ENCODE results near the gene PPM1E.
"Not testable (repeated sequence)": the region's sequence is repeated elsewhere in the genome, so short reads cannot be mapped to it uniquely, and the experiment has no call there.

The PPM1E gene

DNA sequence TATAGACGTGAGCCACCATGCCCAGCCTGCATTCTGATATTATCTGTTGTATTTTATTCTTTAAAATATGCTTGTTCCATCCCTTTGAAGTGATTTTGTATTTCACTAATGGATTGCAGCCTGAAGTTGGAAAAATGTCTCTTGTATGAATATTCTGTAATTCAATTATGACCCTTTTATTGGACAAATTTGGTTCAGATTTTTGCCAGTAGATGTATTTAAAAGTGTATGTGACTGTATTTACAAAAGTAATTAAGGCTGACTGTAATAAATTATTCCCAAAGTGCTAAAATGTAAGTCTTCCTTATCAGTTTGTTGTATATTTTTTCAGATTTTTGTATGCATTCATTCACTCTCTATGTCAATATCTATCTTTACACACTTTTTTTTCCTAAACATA, 23.8 kb downstream of the PPM1E start:
- DNase-seq: no peak

DNA sequence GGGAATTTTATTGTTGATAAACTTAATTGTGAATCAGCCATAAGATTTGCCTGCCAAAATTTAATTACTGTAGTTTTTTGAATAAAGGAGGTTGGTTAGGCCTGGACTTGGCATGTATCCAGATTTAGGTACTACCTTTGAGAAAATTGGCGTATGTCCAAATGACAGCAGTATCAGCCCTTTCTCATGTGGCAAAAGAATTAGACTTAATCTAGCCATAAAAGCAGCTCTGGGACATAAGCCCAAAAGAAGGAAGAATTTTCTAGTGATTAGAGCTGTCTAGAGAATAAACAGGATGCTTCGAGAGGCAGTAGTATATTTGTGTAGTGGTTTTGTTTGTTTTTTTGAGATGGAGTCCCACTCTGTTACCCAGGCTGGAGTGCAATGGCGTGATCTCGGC, 27.7 kb downstream of the PPM1E start:
- DNase-seq: no peak

DNA sequence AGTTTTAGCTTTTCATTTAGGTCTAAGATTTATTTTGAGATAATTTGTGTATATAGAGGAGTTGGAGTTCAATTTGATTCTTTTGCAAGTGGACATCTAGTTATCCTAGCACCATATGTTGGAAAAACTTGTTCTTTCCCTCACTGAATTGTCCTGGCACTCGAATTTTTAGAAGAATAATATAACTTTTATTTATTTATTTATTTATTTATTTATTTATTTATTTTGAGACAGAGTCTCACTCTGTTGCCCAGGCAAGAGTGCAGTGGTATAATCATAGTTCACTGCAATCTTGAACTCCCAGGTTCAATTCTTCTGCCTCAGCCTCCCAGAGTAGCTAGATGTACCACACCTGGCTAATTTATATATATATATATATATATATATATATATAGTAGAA, 29.4 kb downstream of the PPM1E start:
- no peak for DNase-seq

DNA sequence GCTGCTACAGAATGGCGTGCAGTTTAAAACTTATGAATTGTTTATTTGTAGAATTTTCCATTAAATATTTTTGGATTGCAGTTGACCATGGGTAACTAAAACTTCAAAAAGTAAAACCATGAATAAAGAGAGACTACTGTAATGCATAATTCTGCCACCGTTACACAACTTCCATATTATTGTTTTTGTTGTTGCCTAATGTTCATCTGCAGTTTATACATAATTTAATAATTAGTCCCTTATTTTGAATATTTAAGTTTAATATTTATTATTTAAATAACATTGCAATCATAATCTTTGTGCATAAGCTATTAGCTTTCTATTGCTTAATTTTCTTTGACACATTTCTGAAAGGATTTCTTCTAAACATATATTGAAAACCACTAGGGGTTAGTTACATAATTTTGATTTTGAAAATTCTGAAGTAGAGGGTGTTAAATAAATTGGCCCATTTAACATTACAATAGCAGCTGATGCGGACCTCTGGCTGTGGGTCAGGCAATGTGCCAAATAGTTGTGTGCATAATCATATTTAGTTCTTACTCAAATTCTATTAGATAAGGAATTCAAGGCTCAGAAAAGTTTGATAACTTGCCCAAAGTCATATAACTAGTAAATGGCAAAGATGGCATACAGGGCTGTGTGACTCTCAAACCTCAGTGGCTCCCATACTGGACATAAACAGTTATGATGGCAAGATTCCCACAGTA, 31.1 kb downstream of the PPM1E start:
- DNase-seq: no peak

DNA sequence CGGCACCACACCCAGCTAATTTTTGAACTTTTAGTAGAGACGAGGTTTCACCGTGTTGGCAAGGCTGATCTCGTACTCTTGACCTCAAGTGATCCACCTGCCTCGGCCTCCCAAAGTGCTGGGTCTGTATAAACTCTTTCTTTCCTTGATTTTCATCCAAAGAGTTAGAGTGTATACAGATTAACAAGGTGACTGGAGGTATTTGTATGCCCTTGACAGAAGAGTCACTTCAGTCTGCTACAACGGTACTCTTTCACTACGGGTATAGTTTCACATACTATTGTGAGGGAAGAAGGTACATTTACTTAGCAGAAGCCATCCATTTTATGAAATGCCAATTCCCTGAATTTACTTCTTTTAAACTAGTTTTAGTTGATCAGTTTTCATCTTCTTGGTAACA, 32.5 kb downstream of the PPM1E start:
- DNase-seq: no peak

DNA sequence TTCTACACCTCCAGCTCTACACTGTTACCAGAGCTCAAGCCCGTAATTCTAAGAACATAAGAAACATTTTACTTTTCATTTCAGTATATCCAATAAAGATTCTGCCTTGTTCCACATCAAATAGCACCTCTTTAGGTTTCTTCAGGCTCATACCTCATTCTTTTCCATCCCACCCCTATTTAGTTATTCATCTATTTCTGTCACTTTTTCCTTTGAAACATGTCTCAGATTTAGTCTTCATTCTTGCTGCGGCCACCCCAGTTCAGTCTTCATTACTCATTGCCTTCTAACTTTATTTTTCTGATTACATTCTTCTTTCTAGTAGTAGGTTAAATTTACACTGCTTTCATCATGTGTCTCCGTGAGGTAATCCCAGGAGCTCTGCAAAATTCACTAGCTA, 33.5 kb downstream of the PPM1E start:
- DNase-seq: no peak

DNA sequence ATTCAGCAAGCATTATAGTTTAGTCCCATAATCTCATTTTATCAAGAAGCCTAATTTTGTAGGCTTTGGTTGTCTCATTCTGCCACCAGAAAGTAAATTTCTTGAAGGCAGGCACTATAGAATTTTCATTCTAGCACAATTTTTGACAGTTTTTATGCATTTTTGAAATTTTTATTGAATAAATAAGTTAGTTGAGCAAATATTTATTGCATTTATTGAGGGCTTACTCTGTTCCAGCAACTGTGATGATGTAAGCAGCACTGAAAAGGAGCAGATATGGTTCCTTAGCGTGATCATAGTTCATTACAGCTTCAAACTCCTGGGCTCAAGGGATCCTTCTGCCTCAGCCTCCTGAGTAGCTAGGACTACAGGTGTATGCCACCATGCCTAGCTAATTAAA, 34.2 kb downstream of the PPM1E start:
- DNase-seq: no peak

DNA sequence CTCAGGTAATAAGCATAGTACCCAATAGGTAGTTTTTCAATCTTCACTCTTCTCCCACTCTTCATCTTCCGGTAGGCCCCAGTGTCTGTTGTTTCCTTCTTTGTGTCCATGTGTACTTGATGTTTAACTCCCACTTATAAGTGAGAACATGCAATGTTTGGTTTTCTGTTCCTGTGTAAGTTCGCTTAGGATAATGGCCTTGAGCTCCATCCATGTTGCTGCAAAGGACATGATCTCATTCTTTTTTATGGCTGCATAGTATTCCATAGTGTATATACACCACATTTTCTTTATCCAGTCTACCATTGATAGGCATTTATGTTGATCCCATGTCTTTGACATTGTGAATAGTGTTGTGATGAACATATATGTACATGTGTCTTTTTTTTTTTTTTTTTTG, 38.9 kb downstream of the PPM1E start:
- not testable (repeated sequence) for DNase-seq

DNA sequence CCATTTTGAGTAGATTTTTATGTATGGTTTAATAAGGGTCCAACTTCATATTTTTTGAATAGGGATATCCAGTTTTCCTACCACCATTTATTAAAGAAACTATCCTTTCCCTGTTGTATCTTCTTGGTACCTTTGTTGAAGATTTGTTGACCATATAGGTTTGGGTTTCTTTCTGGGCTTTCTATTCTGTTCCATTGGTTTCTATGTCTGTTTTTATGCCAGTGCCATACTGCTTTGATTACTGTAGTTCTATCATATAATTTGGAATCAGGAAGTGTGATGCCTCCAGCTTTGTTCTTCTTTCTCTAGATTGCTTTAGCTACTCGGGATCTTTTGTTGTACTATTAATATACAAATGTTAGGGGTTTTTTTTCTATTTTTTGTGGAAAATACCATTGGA, 46.5 kb downstream of the PPM1E start:
- no peak for DNase-seq

DNA sequence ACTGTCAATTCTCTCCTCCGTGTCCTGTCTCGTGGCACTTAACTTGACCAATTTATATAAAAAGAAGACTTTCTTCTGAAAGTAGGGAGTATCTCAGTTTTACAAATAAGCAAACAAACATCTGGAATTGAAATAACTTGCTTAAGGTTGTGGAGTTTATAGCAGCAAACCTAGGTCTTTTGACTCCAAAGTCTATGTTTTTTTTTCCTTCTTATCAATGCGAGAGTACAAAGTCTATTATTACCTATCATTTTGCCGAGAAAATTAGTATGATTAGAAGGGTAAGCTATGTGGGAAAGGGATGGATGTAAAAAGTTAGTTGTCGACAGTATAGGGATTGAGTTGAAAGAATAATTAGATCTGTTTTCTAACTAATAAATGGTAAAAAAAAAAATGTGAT, 50.4 kb downstream of the PPM1E start:
- DNase-seq: no peak

DNA sequence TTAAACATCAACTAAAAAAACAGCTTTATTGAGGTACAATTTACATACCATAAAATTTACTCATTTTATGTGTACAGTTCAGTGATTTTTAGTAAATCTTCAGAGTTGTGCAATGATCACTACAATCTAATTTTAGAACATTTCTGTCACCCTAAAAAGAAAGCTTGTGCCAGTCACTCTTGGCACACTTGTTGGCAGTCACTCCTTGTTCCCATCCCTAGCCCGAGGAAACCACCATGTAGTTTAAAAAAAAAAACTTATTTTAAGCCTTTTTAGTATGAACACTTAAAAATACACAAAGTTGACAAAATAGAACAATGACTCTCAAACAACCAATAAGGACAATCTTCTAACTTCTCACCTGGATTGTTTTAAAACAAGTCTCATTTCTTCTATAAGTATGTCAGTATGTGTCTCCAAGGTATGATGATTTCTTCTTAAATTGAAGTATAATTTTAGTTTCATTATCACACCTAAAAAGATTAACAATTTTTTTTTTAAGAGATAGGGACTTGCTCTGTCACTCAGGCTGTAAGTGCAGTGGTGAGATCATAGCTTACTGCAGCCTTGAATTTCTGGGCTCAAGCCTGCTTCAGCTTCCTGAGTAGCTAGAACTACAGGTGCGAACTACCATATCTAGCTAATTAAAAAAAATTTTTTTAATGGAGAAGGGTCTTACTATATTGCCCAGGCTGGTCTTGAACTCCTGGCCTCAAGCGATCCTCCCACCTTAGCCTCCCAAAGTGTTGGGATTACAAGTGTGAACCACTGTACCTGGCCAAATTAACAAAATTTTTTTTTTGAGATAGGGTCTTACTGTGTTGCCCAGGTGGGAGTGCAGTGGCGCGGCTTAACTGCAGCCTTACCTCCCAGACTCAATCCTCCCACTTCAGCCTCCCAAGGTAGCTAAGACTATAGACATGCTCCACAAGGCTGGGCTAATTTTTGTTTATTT, 53.2 kb downstream of the PPM1E start:
- DNase-seq: peak in 2 of 4 experiments; percentile 6

DNA sequence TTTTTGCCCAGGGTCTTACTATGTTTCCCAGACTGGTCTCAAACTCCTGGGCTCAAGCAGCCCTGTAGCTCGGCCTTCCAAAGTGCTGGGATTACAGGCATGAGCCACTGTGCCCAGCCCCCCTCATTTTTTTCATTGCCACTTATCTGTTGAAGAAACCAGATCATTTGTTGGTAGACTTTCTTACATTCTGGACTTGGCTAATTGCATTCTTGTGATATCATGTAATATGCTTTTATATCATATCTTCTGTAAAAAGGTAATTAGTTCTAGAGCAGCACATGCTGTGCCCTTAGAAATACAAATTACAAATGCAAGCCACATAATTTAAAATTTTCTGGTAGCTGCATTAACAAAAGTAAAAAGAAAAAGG, 53.9 kb downstream of the PPM1E start:
- no peak for DNase-seq

DNA sequence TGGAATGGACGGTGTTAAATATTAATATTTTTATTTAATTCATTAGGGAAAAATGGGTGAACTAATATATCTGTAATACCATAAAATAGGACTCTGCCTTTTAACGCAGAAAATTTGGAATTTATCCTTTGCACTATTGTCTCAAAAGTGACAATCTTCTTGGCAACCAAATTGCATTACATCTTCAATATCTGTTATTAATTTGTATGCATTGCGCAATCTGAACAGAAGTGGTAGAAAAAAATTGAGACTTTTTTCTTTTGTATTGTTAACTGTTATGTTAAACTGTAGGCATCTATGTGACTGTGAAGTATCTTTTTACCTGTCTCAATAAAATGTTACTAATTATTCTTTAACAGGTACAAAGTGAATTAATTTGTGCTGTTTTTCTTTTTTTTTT, 55.6 kb downstream of the PPM1E start:
- no peak for DNase-seq

DNA sequence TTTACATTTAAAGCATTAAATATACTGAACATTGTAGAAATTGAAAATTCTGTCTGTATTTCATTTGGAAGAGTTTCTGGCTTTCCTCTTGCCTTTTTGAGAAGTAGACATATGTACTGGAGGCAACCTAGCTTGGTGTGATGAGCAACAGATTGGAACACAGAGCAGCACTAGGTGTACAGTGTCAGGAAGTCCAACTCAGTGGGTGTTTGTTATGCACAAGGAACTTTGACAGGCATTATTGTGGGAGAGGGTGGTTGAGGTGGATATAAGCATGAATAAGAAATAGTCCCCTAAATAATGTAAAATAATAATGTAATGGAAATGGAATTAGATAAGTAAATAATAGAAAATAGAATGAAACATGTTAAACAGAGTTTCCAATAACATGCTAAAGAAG, 58.1 kb downstream of the PPM1E start:
- DNase-seq: no peak

DNA sequence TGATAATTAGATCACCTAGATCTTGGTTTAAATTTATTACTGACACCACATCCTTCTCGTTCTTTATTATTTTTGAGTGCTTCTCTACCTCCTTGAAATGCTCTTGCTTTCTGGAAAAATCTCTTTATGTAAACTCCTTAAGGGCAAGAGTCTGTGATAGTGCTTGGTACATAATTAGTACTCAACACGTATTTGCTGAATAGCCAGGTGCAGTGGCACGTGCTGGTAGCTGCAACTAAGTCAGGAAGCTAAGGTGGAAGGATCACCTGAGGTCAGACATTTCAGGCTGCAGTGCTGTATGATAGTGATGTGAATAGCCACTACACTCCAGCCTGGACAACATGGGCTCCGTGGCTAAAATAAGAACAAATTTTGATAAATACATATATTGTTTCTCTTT, 63.0 kb downstream of the PPM1E start:
- no peak for DNase-seq

DNA sequence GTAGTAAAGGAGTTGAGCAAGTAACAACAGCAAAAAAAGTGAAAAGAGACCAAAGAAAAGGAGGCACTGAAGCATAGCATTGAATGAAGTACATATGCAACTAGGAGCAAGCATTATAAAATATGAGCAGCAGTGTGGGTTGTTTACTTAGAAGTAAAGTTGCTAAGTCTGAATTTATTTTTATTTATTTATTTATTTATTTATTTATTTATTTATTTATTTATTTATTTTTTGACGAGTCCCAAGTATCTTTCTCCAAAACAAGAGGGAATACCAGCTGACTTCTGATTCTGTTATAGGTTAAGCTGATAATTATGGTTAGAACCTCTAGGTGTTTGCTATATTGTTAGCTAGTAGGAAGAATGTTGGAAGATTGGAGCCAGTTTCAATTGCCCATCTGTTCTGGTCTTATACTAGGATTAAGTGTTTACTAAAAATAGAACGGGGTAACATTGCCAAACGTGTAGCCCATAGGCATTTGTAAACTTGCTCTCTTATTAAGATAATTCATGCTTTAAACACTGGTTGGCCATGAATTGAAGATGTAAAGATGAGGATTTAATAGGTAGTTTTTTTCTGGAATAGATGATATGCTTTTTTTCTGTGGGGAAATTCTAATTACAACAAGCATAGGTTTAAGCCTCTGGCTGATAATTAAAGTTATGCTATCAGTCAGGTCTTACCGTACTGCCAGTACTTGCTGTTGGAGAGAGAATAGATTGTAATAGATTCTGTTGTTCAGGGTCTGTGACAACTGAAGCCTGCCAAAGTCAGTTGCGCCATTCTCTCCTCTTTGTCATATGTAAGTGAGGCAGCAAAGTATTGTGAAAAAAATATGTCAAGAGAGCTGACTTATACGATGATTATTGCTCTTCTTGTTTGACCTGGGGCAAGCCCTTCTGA, 66.7 kb downstream of the PPM1E start:
- DNase-seq: peak; percentile 5 to 34 (median 25)

DNA sequence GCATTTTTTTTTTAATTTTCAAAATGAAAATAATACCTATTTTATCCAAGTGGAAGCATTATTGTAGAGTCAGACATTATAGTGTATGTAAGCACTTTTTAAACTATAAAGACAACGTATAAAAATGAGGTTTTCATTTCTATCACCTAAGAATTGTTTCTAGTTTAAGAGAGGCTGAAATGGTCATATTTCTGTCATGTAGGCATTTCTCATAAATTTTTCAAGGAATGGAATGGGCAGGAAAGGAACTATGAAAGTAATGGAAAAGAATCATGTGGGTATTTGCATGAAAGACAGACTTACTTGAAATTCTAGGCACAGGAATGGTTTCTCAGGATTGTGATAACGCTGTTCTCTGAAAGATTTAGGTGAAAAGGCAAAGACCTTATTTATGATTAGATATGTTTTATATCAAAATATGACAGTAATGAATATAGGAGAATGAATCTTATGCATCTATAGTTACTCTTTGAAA, 67.4 kb downstream of the PPM1E start:
- DNase-seq: no peak

DNA sequence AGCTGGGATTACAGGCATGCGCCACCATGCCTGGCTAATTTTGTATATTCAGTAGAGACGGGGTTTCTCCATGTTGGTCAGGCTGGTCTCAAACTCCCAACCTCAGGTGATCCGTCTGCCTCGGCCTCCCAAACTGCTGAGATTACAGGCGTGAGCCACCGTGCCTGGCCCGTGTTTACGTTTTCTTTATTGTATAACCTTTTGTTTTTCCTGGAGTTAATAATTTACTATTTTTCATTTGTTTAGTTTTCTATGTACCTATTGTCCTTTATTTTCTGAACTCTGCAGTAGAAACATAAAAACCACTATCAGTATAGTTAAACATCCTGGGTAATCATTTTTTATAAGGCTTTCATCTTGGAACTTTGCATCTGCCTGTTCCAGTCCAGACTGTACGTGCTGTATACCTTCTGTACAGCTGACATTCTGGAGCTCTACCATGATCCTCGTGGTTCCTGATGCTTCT, 73.6 kb downstream of the PPM1E start:
- no peak for DNase-seq

DNA sequence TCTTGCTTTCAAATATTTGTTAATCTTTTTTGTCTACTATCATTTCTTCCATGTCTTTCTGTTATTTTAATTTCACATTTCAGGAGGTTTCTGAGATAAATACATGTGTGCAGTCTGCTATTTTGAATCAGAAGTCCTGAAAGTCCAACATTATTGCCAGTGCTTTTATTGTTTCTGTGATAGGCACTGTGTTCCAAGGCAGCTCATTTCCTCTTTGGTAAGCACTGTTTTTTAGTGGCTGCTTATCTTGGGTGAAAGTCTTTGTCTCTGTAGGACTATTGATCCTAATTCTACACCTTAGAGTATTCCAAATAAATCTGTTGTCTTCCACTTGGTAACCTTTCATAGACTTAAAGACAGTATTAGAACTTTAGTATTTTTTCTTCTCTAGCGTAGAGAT, 76.1 kb downstream of the PPM1E start:
- no peak for DNase-seq

DNA sequence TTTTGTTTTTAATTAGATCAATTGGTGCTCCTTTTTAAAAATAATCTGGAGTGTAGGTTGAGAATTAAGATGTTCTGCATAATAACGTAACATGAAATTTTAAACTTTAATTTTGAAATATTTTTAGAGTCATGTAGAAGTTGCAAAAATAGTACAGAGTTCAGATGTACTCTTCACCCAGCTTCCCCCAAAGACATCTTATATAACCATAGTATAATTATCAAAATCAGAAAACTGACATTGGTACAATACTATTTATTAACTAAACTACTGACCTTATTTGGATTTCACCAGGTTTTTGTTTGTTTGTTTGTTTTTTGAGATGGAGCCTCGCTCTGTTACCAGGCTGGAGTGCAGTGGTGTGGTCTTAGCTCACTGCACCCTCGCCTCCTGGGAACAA, 76.9 kb downstream of the PPM1E start:
- no peak for DNase-seq

DNA sequence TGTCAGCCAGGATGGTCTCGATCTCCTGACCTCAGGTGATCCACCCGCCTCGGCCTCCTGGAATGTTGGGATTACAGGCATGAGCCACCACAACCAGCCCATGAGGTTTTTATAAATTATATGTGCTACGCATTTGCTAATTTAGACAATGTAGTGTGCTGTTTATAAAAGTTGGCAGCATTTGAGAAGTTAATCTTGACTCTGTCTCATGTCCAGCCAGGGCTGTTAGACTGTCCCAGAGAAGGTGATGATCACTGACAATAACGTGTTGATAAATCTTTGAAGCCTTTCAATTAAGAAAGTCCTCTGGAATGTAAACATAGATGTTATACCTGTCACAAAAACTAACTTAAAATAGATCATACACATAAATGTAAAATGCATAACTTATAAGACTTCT, 82.0 kb downstream of the PPM1E start:
- no peak for DNase-seq

DNA sequence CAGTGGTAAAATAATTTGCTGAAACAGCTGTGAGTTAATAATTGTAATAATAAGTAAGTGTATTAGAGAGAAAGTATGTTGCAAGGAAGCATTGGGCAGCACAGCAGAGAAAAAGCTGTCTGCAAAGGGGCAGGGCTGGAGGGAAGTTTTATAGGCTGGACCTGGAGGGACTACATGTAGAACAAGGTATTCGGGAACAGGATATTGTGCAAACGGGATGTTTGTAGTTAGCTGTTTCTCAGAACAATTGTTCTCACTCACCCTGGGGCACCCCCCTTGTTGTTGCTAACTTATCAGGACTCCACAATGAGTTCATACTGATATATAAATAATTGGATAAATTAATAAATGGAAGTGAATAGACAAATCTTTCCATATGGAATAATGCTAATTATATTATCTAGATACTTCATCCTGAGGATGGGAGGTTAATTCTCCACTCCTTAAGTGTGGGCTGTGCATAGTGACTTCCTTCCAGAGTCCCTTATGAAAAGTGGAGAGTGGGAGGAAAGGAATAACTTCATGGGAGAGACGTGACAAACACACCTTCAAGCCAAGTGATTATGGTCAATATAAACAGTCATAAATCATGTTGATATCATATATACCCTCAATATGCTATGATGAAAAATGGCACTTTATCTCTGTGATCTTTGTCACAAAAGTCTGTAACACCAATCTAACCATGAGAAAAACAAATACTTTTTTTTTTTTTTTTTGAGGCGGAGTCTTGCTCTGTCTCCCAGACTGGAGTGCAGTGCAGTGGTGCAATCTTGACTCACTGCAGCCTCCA, 85.4 kb downstream of the PPM1E start:
- no peak for DNase-seq

Data from suppressor macrophage (primary cell).